WTC11 (cell line): ENCODE results near the gene MMP17. TPM values are rescaled to one million over a fixed set of nuclear protein-coding genes. Genes with fewer than 3 reads are reported as not detected.

ENCODE experiments used
- ATAC-seq: fragments of 200-7000 bp; cut with Tn5 transposase; 2 replicates; pipeline ENCODE4 v1.10.0; 2021; ENCODE audit warnings: mild to moderate bottlenecking, moderate library complexity
- CTCF ChIA-PET: fragments of 300-600 bp; sonication (Branson Sonifier 250); formaldehyde crosslinking; loops from one replicate; lab custom pipeline; 2021; ENCODE audit warnings: antibody characterized with exemption; lab: Charles Lee
- POLR2A ChIA-PET: fragments of 350-600 bp; sonication (Branson Sonifier 250); formaldehyde crosslinking; loops from one replicate; lab custom pipeline; 2021; ENCODE audit warnings: antibody characterized with exemption; lab: Charles Lee
- DNase-seq: peaks from one replicate; pipeline ENCODE4 v3.0.0; 2021; ENCODE audit warnings: low spot score
- H3K27ac Mint-ChIP-seq: 2 replicates; pipeline ENCODE4 v1.8.0; 2021; ENCODE audit warnings: mixed read lengths
- H3K27me3 Mint-ChIP-seq: 2 replicates; pipeline ENCODE4 v1.8.0; 2021; ENCODE audit warnings: low read depth, mild to moderate bottlenecking, moderate library complexity, mixed read lengths
- H3K36me3 Mint-ChIP-seq: 2 replicates; pipeline ENCODE4 v1.8.0; 2021; ENCODE audit warnings: mixed read lengths
- H3K4me1 Mint-ChIP-seq: 2 replicates; pipeline ENCODE4 v1.8.0; 2022; ENCODE audit warnings: mixed read lengths
- H3K4me3 Mint-ChIP-seq: 2 replicates; pipeline ENCODE4 v1.8.0; 2021; ENCODE audit warnings: mild to moderate bottlenecking, moderate library complexity, mixed read lengths
- H3K9me3 Mint-ChIP-seq: 2 replicates; pipeline ENCODE4 v1.8.0; 2021; ENCODE audit warnings: mixed read lengths
- CBFB ChIP-seq: sonication (generic); formaldehyde crosslinking; IDR thresholded peaks from 2 replicates; pipeline ENCODE4 v1.8.1; 2022; ENCODE audit warnings: mild to moderate bottlenecking, low read depth, missing genetic modification reagents
- ELF4 ChIP-seq: sonication (generic); formaldehyde crosslinking; IDR thresholded peaks from 2 replicates; pipeline ENCODE4 v1.8.1; 2022; ENCODE audit warnings: low read depth, mild to moderate bottlenecking, moderate library complexity, missing genetic modification reagents
- FOXK1 ChIP-seq: sonication (generic); formaldehyde crosslinking; IDR thresholded peaks from 2 replicates; pipeline ENCODE4 v1.8.0; 2022; ENCODE audit warnings: mild to moderate bottlenecking, moderate library complexity, missing genetic modification reagents
- FOXP1 ChIP-seq: sonication (generic); formaldehyde crosslinking; IDR thresholded peaks from 2 replicates; pipeline ENCODE4 v1.8.0; 2022; ENCODE audit warnings: missing genetic modification reagents, mild to moderate bottlenecking, moderate library complexity, borderline replicate concordance
- JAZF1 ChIP-seq: fragments of 250-450 bp; sonication (Bioruptor Pico); IDR thresholded peaks from 2 replicates; pipeline ENCODE4 v1.9.0; 2021; ENCODE audit warnings: moderate library complexity, mild to moderate bottlenecking, inconsistent platforms
- MYBL2 ChIP-seq: sonication (generic); formaldehyde crosslinking; IDR thresholded peaks from 2 replicates; pipeline ENCODE4 v1.8.1; 2023; ENCODE audit warnings: mild to moderate bottlenecking, moderate library complexity, missing genetic modification reagents
- NFATC4 ChIP-seq: fragments of 250-450 bp; sonication (Bioruptor Pico); IDR thresholded peaks from 2 replicates; pipeline ENCODE4 v1.9.0; 2021; ENCODE audit warnings: mild to moderate bottlenecking
- OVOL2 ChIP-seq: fragments of 250-450 bp; sonication (Bioruptor Pico); IDR thresholded peaks from 2 replicates; pipeline ENCODE4 v1.9.0; 2021; ENCODE audit warnings: mild to moderate bottlenecking, borderline replicate concordance
- ZNF121 ChIP-seq: sonication (generic); formaldehyde crosslinking; IDR thresholded peaks from 2 replicates; pipeline ENCODE4 v1.8.0; 2023; ENCODE audit warnings: missing genetic modification reagents
- ZNF396 ChIP-seq: fragments of 250-450 bp; sonication (Bioruptor Pico); IDR thresholded peaks from 2 replicates; pipeline ENCODE4 v1.8.0; 2021; ENCODE audit warnings: mild to moderate bottlenecking, moderate library complexity, borderline replicate concordance
- ZNF425 ChIP-seq: fragments of 250-450 bp; sonication (Bioruptor Pico); conservative IDR thresholded peaks from 2 replicates; pipeline ENCODE4 v1.9.0; 2021; ENCODE audit warnings: mild to moderate bottlenecking
- total RNA-seq: library from RNA; stranded (reverse); gene quantifications from 3 replicates; pipeline ENCODE4 v1.2.3, GENCODE V29; 2021
- TF ChIP-seq, protein P1 (sequence below): sonication (generic); formaldehyde crosslinking; IDR thresholded peaks from 2 replicates; pipeline ENCODE4 v1.8.1; 2022; ENCODE audit warnings: missing genetic modification reagents, borderline replicate concordance
- TF ChIP-seq, protein P2 (sequence below): sonication (generic); formaldehyde crosslinking; IDR thresholded peaks from 2 replicates; pipeline ENCODE4 v1.8.0; 2022; ENCODE audit warnings: mild to moderate bottlenecking, missing genetic modification reagents
- TF ChIP-seq, protein P3 (sequence below): sonication (generic); formaldehyde crosslinking; IDR thresholded peaks from 2 replicates; pipeline ENCODE4 v1.8.0; 2022; ENCODE audit warnings: mild to moderate bottlenecking, missing genetic modification reagents
- TF ChIP-seq, protein P4 (sequence below): sonication (generic); formaldehyde crosslinking; IDR thresholded peaks from 2 replicates; pipeline ENCODE4 v1.8.1; 2022; ENCODE audit warnings: mild to moderate bottlenecking, missing genetic modification reagents, moderate library complexity, borderline replicate concordance
- TF ChIP-seq, protein P5 (sequence below): sonication (generic); formaldehyde crosslinking; IDR thresholded peaks from 2 replicates; pipeline ENCODE4 v1.8.1; 2023; ENCODE audit warnings: mild to moderate bottlenecking, moderate library complexity, missing genetic modification reagents
- TF ChIP-seq, protein P6 (sequence below): sonication (generic); formaldehyde crosslinking; IDR thresholded peaks from 2 replicates; pipeline ENCODE4 v1.8.0; 2022; ENCODE audit warnings: mild to moderate bottlenecking, missing genetic modification reagents
- TF ChIP-seq, protein P7 (sequence below): sonication (generic); formaldehyde crosslinking; IDR thresholded peaks from 2 replicates; pipeline ENCODE4 v1.8.1; 2022; ENCODE audit warnings: low read depth, mild to moderate bottlenecking, moderate library complexity, missing genetic modification reagents, borderline replicate concordance

MMP17 gene
- total RNA-seq, 1 experiment from 2014 or later, result 67.1 TPM

- no peak for DNase-seq
- ATAC-seq, result peak; percentile 53
- CTCF ChIA-PET, result interaction anchor here (0.5 to 1.6 kb wide), 5 partner anchors 10 to 202 kb away, joined by 3 to 8 read pairs (median 3); no protein-coding TSS in a partner anchor
- Mint-ChIP-seq H3K27ac (peak overlapping the region; percentile 84), H3K36me3 (peaks cover 48% of the 10 kb centered on the region), H3K9me3 (no peaks in the 10 kb centered on the region), H3K27me3 (no peaks in the 10 kb centered on the region), H3K4me3 (peak overlapping the region; percentile 6; the same call in 1 of the 2 replicates), H3K4me1 (peaks cover 28% of the 10 kb centered on the region)
- POLR2A ChIA-PET, result interaction anchor here (0.5 kb wide), 1 partner anchor 31 kb away, joined by 3 read pairs; no protein-coding TSS in a partner anchor
- TF ChIP-seq OVOL2 (CRISPR knock-in tag) (no peak), NFATC4 (CRISPR knock-in tag) (no peak), FOXK1 (CRISPR knock-in tag) (no peak), FOXP1 (CRISPR knock-in tag) (no peak), ELF4 (no peak), JAZF1 (CRISPR knock-in tag) (no peak), ZNF396 (CRISPR knock-in tag) (no peak), MYBL2 (no peak)
- TF ChIP-seq, protein P1, sequence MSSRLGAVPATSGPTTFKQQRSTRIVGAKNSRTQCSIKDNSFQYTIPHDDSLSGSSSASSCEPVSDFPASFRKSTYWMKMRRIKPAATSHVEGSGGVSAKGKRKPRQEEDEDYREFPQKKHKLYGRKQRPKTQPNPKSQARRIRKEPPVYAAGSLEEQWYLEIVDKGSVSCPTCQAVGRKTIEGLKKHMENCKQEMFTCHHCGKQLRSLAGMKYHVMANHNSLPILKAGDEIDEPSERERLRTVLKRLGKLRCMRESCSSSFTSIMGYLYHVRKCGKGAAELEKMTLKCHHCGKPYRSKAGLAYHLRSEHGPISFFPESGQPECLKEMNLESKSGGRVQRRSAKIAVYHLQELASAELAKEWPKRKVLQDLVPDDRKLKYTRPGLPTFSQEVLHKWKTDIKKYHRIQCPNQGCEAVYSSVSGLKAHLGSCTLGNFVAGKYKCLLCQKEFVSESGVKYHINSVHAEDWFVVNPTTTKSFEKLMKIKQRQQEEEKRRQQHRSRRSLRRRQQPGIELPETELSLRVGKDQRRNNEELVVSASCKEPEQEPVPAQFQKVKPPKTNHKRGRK (CRISPR knock-in tag), result no peak
- TF ChIP-seq, protein P2, sequence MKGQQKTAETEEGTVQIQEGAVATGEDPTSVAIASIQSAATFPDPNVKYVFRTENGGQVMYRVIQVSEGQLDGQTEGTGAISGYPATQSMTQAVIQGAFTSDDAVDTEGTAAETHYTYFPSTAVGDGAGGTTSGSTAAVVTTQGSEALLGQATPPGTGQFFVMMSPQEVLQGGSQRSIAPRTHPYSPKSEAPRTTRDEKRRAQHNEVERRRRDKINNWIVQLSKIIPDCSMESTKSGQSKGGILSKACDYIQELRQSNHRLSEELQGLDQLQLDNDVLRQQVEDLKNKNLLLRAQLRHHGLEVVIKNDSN (CRISPR knock-in tag), result no peak
- TF ChIP-seq, protein P3, sequence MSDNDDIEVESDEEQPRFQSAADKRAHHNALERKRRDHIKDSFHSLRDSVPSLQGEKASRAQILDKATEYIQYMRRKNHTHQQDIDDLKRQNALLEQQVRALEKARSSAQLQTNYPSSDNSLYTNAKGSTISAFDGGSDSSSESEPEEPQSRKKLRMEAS (CRISPR knock-in tag), result no peak
- TF ChIP-seq, protein P4, sequence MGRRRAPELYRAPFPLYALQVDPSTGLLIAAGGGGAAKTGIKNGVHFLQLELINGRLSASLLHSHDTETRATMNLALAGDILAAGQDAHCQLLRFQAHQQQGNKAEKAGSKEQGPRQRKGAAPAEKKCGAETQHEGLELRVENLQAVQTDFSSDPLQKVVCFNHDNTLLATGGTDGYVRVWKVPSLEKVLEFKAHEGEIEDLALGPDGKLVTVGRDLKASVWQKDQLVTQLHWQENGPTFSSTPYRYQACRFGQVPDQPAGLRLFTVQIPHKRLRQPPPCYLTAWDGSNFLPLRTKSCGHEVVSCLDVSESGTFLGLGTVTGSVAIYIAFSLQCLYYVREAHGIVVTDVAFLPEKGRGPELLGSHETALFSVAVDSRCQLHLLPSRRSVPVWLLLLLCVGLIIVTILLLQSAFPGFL (CRISPR knock-in tag), result no peak
Measured at GRCh38 chr12:131784909-131785762, 43.1 kb upstream of the MMP17 start.

GRCh38 chr12:131785763-131786330, 42.3 kb upstream of the MMP17 start:
- POLR2A ChIA-PET, result interaction anchor here (0.5 kb wide), 1 partner anchor 31 kb away, joined by 3 read pairs; no protein-coding TSS in a partner anchor
- DNase-seq (no peak), ATAC-seq (no peak)
- Mint-ChIP-seq H3K9me3 (peaks cover 4% of the 10 kb centered on the region), H3K4me1 (peaks cover 28% of the 10 kb centered on the region), H3K36me3 (peaks cover 48% of the 10 kb centered on the region), H3K27me3 (no peaks in the 10 kb centered on the region), H3K4me3 (no peak overlapping the region), H3K27ac (peak overlapping the region; percentile 84)
- CTCF ChIA-PET, result interaction anchor here (0.8 to 1.6 kb wide), 4 partner anchors 11 to 50 kb away, joined by 3 to 8 read pairs (median 4); no protein-coding TSS in a partner anchor
- no peak for TF ChIP-seq CBFB (CRISPR knock-in tag)
- TF ChIP-seq FOXP1 (CRISPR knock-in tag), result no peak
- no peak for TF ChIP-seq ZNF425 (CRISPR knock-in tag)
- no peak for TF ChIP-seq ZNF121 (CRISPR knock-in tag)
- TF ChIP-seq ELF4, result no peak
- TF ChIP-seq, protein P5, sequence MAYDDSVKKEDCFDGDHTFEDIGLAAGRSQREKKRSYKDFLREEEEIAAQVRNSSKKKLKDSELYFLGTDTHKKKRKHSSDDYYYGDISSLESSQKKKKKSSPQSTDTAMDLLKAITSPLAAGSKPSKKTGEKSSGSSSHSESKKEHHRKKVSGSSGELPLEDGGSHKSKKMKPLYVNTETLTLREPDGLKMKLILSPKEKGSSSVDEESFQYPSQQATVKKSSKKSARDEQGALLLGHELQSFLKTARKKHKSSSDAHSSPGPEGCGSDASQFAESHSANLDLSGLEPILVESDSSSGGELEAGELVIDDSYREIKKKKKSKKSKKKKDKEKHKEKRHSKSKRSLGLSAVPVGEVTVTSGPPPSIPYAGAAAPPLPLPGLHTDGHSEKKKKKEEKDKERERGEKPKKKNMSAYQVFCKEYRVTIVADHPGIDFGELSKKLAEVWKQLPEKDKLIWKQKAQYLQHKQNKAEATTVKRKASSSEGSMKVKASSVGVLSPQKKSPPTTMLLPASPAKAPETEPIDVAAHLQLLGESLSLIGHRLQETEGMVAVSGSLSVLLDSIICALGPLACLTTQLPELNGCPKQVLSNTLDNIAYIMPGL, result no peak
- TF ChIP-seq, protein P6, sequence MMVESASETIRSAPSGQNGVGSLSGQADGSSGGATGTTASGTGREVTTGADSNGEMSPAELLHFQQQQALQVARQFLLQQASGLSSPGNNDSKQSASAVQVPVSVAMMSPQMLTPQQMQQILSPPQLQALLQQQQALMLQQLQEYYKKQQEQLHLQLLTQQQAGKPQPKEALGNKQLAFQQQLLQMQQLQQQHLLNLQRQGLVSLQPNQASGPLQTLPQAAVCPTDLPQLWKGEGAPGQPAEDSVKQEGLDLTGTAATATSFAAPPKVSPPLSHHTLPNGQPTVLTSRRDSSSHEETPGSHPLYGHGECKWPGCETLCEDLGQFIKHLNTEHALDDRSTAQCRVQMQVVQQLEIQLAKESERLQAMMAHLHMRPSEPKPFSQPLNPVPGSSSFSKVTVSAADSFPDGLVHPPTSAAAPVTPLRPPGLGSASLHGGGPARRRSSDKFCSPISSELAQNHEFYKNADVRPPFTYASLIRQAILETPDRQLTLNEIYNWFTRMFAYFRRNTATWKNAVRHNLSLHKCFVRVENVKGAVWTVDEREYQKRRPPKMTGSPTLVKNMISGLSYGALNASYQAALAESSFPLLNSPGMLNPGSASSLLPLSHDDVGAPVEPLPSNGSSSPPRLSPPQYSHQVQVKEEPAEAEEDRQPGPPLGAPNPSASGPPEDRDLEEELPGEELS, result no peak
- TF ChIP-seq, protein P7, sequence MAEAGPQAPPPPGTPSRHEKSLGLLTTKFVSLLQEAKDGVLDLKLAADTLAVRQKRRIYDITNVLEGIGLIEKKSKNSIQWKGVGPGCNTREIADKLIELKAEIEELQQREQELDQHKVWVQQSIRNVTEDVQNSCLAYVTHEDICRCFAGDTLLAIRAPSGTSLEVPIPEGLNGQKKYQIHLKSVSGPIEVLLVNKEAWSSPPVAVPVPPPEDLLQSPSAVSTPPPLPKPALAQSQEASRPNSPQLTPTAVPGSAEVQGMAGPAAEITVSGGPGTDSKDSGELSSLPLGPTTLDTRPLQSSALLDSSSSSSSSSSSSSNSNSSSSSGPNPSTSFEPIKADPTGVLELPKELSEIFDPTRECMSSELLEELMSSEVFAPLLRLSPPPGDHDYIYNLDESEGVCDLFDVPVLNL (CRISPR knock-in tag), result no peak
